Stimulated activated CD8-positive, alpha-beta memory T cell treated with anti-CD3 and anti-CD28 coated beads, Interleukin-15, amount 100 ng/mL, for 48 hours (primary cell): ENCODE results near the gene AURKAIP1.

Source experiments
- DNase-seq, 2 donors: peaks; one replicate each; pipeline ENCODE4 v3.0.0-alpha.2; 2020; ENCODE audit warnings: low read depth in 2 of 2

AURKAIP1 gene

GRCh38 chr1:1333551-1334241, 41.3 kb downstream of the AURKAIP1 start:
- DNase-seq = no peak

- DNase-seq = no peak
Observed at GRCh38 chr1:1332774-1333480, 42.1 kb downstream of the AURKAIP1 start.

- no peak for DNase-seq
Observed at GRCh38 chr1:1332031-1332755, 42.8 kb downstream of the AURKAIP1 start.

GRCh38 chr1:1331068-1331965, 43.7 kb downstream of the AURKAIP1 start, which contains the start of gene TAS1R3:
TSS of gene TAS1R3 (plus strand) at chr1:1331280. CDS start at chr1:1331346, 66 bp downstream.
- no peak for DNase-seq

- DNase-seq = no peak
Observed at GRCh38 chr1:1330366-1331067, 44.5 kb downstream of the AURKAIP1 start.

- DNase-seq = no peak
Observed at GRCh38 chr1:1329304-1330210, 45.5 kb downstream of the AURKAIP1 start.

GRCh38 chr1:1328254-1328653, 46.8 kb downstream of the AURKAIP1 start:
- no peak for DNase-seq

- no peak for DNase-seq
Observed at GRCh38 chr1:1327291-1327690, 47.7 kb downstream of the AURKAIP1 start.

- no peak for DNase-seq
Observed at GRCh38 chr1:1326075-1326605, 48.9 kb downstream of the AURKAIP1 start.

- DNase-seq = no peak
Observed at GRCh38 chr1:1325288-1326074, 49.5 kb downstream of the AURKAIP1 start.

- peak; percentile 93 to 96 for DNase-seq
Observed at GRCh38 chr1:1324524-1325287, 50.3 kb downstream of the AURKAIP1 start, which contains the start of the genes CPTP and INTS11. TSS of gene CPTP (plus strand) at chr1:1324802. CDS start at chr1:1326911, 2,109 bp downstream. TSS of gene INTS11 (minus strand) at chr1:1324660. CDS start at chr1:1324608, 52 bp downstream.

GRCh38 chr1:1324084-1324523, 50.9 kb downstream of the AURKAIP1 start:
- DNase-seq = no peak
